ENCODE measurements around the gene GPR42.
"Not testable (repeated sequence)": the region's sequence is repeated elsewhere in the genome, so short reads cannot be mapped to it uniquely, and the experiment has no call there.

- TF ChIP-seq, protein P1, sequence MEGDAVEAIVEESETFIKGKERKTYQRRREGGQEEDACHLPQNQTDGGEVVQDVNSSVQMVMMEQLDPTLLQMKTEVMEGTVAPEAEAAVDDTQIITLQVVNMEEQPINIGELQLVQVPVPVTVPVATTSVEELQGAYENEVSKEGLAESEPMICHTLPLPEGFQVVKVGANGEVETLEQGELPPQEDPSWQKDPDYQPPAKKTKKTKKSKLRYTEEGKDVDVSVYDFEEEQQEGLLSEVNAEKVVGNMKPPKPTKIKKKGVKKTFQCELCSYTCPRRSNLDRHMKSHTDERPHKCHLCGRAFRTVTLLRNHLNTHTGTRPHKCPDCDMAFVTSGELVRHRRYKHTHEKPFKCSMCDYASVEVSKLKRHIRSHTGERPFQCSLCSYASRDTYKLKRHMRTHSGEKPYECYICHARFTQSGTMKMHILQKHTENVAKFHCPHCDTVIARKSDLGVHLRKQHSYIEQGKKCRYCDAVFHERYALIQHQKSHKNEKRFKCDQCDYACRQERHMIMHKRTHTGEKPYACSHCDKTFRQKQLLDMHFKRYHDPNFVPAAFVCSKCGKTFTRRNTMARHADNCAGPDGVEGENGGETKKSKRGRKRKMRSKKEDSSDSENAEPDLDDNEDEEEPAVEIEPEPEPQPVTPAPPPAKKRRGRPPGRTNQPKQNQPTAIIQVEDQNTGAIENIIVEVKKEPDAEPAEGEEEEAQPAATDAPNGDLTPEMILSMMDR (IDR thresholded peaks at IDR 0.05), result not testable (repeated sequence)
- not testable (repeated sequence) for TF ChIP-seq POLR2A (IDR thresholded peaks at IDR 0.05)
Measured at GRCh38 chr19:35374031-35374430, 3.2 kb downstream of the GPR42 start.

Measured in heart left ventricle (tissue), 13 donors.